CD4-positive, CD25-positive, alpha-beta regulatory T cell (primary cell): ENCODE measurements around the gene HSPA1A. TPM values are rescaled to one million over a fixed set of nuclear protein-coding genes. Genes with fewer than 3 reads are reported as not detected.

Experiments used
- ATAC-seq, 2 donors: fragments of 150-1000 bp; cut with Tn5 transposase; one replicate each; pipeline ENCODE4 v1.10.0; 2021; ENCODE audit warnings: low read depth in 2 of 2, moderate number of reproducible peaks in 2 of 2, moderate library complexity in 1 of 2
- DNase-seq, 3 donors: peaks; one replicate each; pipeline versions ENCODE4 v3.0.0 to v3.0.0-alpha.2; 2012 to 2022; ENCODE audit warnings: mixed read lengths in 1 of 3
- H3K27ac ChIP-seq: one replicate; pipeline ENCODE4 v1.7.0; 2013; ENCODE audit warnings: mild to moderate bottlenecking, low read length; ENCODE audit not compliant: insufficient read depth, poor library complexity, severe bottlenecking
- H3K27me3 ChIP-seq: one replicate; pipeline ENCODE4 v1.7.0; 2013; ENCODE audit warnings: low read length; ENCODE audit not compliant: control insufficient read depth, insufficient read depth
- H3K36me3 ChIP-seq: one replicate; pipeline ENCODE4 v1.7.0; 2013; ENCODE audit warnings: mild to moderate bottlenecking, low read length, moderate library complexity; ENCODE audit not compliant: control insufficient read depth, insufficient read depth
- H3K4me1 ChIP-seq: 2 replicates; pipeline ENCODE4 v1.7.0; 2013; ENCODE audit warnings: mild to moderate bottlenecking, low read length; ENCODE audit not compliant: insufficient read depth, control insufficient read depth, poor library complexity, severe bottlenecking
- H3K4me3 ChIP-seq: one replicate; pipeline ENCODE4 v1.7.0; 2013; ENCODE audit warnings: low read depth, mild to moderate bottlenecking, low read length, moderate library complexity
- H3K9me3 ChIP-seq, 2 experiments: 1 replicate in 1 of 2; 2 replicates in 1 of 2; pipeline ENCODE4 v1.7.0; 2013; ENCODE audit warnings: low read length in 2 of 2, mild to moderate bottlenecking in 1 of 2, moderate library complexity in 1 of 2; ENCODE audit not compliant: control insufficient read depth in 2 of 2
- H3K27ac Mint-ChIP-seq, 3 donors: one replicate each; pipeline ENCODE4 v1.8.0; 2020 to 2022; ENCODE audit warnings: mild to moderate bottlenecking in 3 of 3, mixed read lengths in 3 of 3, moderate library complexity in 2 of 3
- H3K27me3 Mint-ChIP-seq: one replicate; pipeline ENCODE4 v1.8.0; 2022; ENCODE audit warnings: mild to moderate bottlenecking, mixed read lengths
- H3K36me3 Mint-ChIP-seq: one replicate; pipeline ENCODE4 v1.8.0; 2020; ENCODE audit warnings: mixed read lengths
- H3K4me1 Mint-ChIP-seq, 4 donors: one replicate each; pipeline ENCODE4 v1.8.0; 2020 to 2022; ENCODE audit warnings: mixed read lengths in 4 of 4, mild to moderate bottlenecking in 1 of 4
- H3K4me3 Mint-ChIP-seq, 4 donors: one replicate each; pipeline ENCODE4 v1.8.0; 2020 to 2022; ENCODE audit warnings: mild to moderate bottlenecking in 4 of 4, mixed read lengths in 4 of 4, moderate library complexity in 3 of 4
- H3K9me3 Mint-ChIP-seq, 7 donors: one replicate each; pipeline ENCODE4 v1.8.0; 2020 to 2022; ENCODE audit warnings: mixed read lengths in 7 of 7, mild to moderate bottlenecking in 3 of 7, moderate library complexity in 2 of 7
- polyA plus RNA-seq, 4 donors: library from polyadenylated mRNA; unstranded; fragments of 300-500 nt; fragmentation: Illumina TruSeq; gene quantifications; one replicate each; pipeline ENCODE4 v1.2.3, GENCODE V29; 2021
- total RNA-seq: library from RNA; stranded (reverse); gene quantifications from one replicate; pipeline ENCODE4 v1.2.3, GENCODE V29; 2022

The HSPA1A gene
- 30.6 TPM for total RNA-seq
- 10 to 100 TPM; 65.7 to 93.0 (median 80.5) TPM for polyA plus RNA-seq

- peak within 1 kb of the TSS; percentile 83 for H3K27ac ChIP-seq
- peaks cover 47% of the 10 kb centered on the region for H3K4me1 ChIP-seq
- Mint-ChIP-seq H3K9me3 (no peaks in the 10 kb centered on the region), H3K4me1 (peaks cover 19 to 55% (median 37%) of the 10 kb centered on the region in 4 donors), H3K27ac (peak within 1 kb of the TSS; percentile 90 to 94 (median 92)), H3K36me3 (peaks cover 16% of the 10 kb centered on the region), H3K4me3 (peak within 1 kb of the TSS; percentile 94 to 98 (median 96)), H3K27me3 (no peaks in the 10 kb centered on the region)
- no peaks in the 10 kb centered on the region for H3K27me3 ChIP-seq
- H3K4me3 ChIP-seq, result peak within 1 kb of the TSS; percentile 94
- DNase-seq, result peak; percentile 54 to 85 (median 70)
- H3K9me3 ChIP-seq, result no peaks in the 10 kb centered on the region
- H3K36me3 ChIP-seq, result peaks cover 16% of the 10 kb centered on the region
- ATAC-seq, result peak; percentile 16 to 29
Measured at GRCh38 chr6:31815025-31815838, at the start of gene HSPA1A, which contains the start of gene HSPA1L. TSS of gene HSPA1A (plus strand) at chr6:31815543. CDS start at chr6:31815757, 214 bp downstream. TSS of gene HSPA1L (minus strand) at chr6:31815283. CDS start at chr6:31811972, 3,311 bp downstream.

- no peak for ATAC-seq
- H3K4me3 Mint-ChIP-seq, result no peak overlapping the region
- H3K4me3 ChIP-seq, result no peak overlapping the region
Measured at GRCh38 chr6:31765559-31765909, 49.8 kb upstream of the HSPA1A start.

GRCh38 chr6:31765910-31766794, 49.2 kb upstream of the HSPA1A start:
- H3K9me3 ChIP-seq, result no peaks in the 10 kb centered on the region
- no peaks in the 10 kb centered on the region for H3K27me3 ChIP-seq
- peaks cover 0 to 1% (median 0%) of the 10 kb centered on the region in 7 donors for H3K9me3 Mint-ChIP-seq
- H3K27ac ChIP-seq, result no peak overlapping the region
- peaks cover 4% of the 10 kb centered on the region for H3K36me3 Mint-ChIP-seq
- no peaks in the 10 kb centered on the region for H3K27me3 Mint-ChIP-seq
- DNase-seq (no peak), ATAC-seq (no peak)
- H3K4me1 Mint-ChIP-seq, result peaks cover 9 to 19% (median 12%) of the 10 kb centered on the region in 4 donors
- H3K27ac Mint-ChIP-seq, result no peak overlapping the region
- H3K4me1 ChIP-seq, result peaks cover 8% of the 10 kb centered on the region
- H3K36me3 ChIP-seq, result no peaks in the 10 kb centered on the region
- no peak overlapping the region for H3K4me3 Mint-ChIP-seq
- no peak overlapping the region for H3K4me3 ChIP-seq

More at GRCh38 chr6:31765559-31765909, 49.8 kb upstream of the HSPA1A start:
- Histone ChIP-seq H3K9me3 (no peaks in the 10 kb centered on the region), H3K27me3 (no peaks in the 10 kb centered on the region), H3K27ac (no peak overlapping the region), H3K36me3 (no peaks in the 10 kb centered on the region), H3K4me1 (peaks cover 3% of the 10 kb centered on the region)
- no peaks in the 10 kb centered on the region for H3K27me3 Mint-ChIP-seq
- H3K9me3 Mint-ChIP-seq, result peaks cover 0 to 1% (median 0%) of the 10 kb centered on the region in 7 donors
- H3K27ac Mint-ChIP-seq, result peak overlapping the region in 2 of 3 donors; percentile 47 to 55
- DNase-seq, result no peak
- peaks cover 9 to 15% (median 11%) of the 10 kb centered on the region in 4 donors for H3K4me1 Mint-ChIP-seq
- H3K36me3 Mint-ChIP-seq, result peaks cover 7% of the 10 kb centered on the region

GRCh38 chr6:31767096-31767645, 48.2 kb upstream of the HSPA1A start:
- no peak overlapping the region for H3K4me3 Mint-ChIP-seq
- ATAC-seq (no peak), DNase-seq (no peak)
- peaks cover 0 to 1% (median 0%) of the 10 kb centered on the region in 7 donors for H3K9me3 Mint-ChIP-seq
- H3K27ac ChIP-seq, result no peak overlapping the region
- no peaks in the 10 kb centered on the region for H3K27me3 ChIP-seq
- H3K4me1 Mint-ChIP-seq, result peaks cover 12 to 26% (median 17%) of the 10 kb centered on the region in 4 donors
- no peaks in the 10 kb centered on the region for H3K36me3 ChIP-seq
- no peaks in the 10 kb centered on the region for H3K27me3 Mint-ChIP-seq
- no peaks in the 10 kb centered on the region for H3K9me3 ChIP-seq
- peaks cover 18% of the 10 kb centered on the region for H3K4me1 ChIP-seq
- peaks cover 3% of the 10 kb centered on the region for H3K36me3 Mint-ChIP-seq
- peak overlapping the region in 1 of 3 donors; percentile 23 for H3K27ac Mint-ChIP-seq
- no peak overlapping the region for H3K4me3 ChIP-seq

GRCh38 chr6:31768363-31769257, 46.7 kb upstream of the HSPA1A start:
- no peaks in the 10 kb centered on the region for H3K9me3 ChIP-seq
- H3K36me3 ChIP-seq, result no peaks in the 10 kb centered on the region
- Mint-ChIP-seq H3K4me3 (no peak overlapping the region), H3K36me3 (no peaks in the 10 kb centered on the region), H3K27ac (peak overlapping the region in 1 of 3 donors; percentile 42), H3K27me3 (no peaks in the 10 kb centered on the region), H3K9me3 (peaks cover 0 to 1% (median 0%) of the 10 kb centered on the region in 7 donors), H3K4me1 (peaks cover 11 to 39% (median 18%) of the 10 kb centered on the region in 4 donors)
- no peak overlapping the region for H3K4me3 ChIP-seq
- H3K4me1 ChIP-seq, result peaks cover 32% of the 10 kb centered on the region
- no peaks in the 10 kb centered on the region for H3K27me3 ChIP-seq
- ATAC-seq (no peak), DNase-seq (no peak)
- no peak overlapping the region for H3K27ac ChIP-seq

GRCh38 chr6:31769684-31770371, 45.5 kb upstream of the HSPA1A start:
- H3K9me3 ChIP-seq, result no peaks in the 10 kb centered on the region
- Mint-ChIP-seq H3K4me3 (peak overlapping the region in 2 of 4 donors; percentile 46 to 77), H3K9me3 (peaks cover 0 to 1% (median 0%) of the 10 kb centered on the region in 7 donors), H3K27ac (peak overlapping the region in 1 of 3 donors; percentile 70), H3K36me3 (no peaks in the 10 kb centered on the region), H3K4me1 (peaks cover 8 to 43% (median 17%) of the 10 kb centered on the region in 4 donors), H3K27me3 (no peaks in the 10 kb centered on the region)
- DNase-seq (peak; percentile 69 to 83 (median 77)), ATAC-seq (peak; percentile 72 to 75)
- no peaks in the 10 kb centered on the region for H3K27me3 ChIP-seq
- H3K4me3 ChIP-seq, result no peak overlapping the region
- H3K4me1 ChIP-seq, result peaks cover 32% of the 10 kb centered on the region
- no peak overlapping the region for H3K27ac ChIP-seq
- no peaks in the 10 kb centered on the region for H3K36me3 ChIP-seq
